GM18870 (cell line): ENCODE data around the gene PLXNA1.

Source experiments
- ATAC-seq: cut with Tn5 transposase; IDR thresholded peaks from one replicate; pipeline ENCODE4 v1.9.1; 2021; ENCODE audit warnings: moderate library complexity; ENCODE audit not compliant: unreplicated experiment

Gene PLXNA1

DNA sequence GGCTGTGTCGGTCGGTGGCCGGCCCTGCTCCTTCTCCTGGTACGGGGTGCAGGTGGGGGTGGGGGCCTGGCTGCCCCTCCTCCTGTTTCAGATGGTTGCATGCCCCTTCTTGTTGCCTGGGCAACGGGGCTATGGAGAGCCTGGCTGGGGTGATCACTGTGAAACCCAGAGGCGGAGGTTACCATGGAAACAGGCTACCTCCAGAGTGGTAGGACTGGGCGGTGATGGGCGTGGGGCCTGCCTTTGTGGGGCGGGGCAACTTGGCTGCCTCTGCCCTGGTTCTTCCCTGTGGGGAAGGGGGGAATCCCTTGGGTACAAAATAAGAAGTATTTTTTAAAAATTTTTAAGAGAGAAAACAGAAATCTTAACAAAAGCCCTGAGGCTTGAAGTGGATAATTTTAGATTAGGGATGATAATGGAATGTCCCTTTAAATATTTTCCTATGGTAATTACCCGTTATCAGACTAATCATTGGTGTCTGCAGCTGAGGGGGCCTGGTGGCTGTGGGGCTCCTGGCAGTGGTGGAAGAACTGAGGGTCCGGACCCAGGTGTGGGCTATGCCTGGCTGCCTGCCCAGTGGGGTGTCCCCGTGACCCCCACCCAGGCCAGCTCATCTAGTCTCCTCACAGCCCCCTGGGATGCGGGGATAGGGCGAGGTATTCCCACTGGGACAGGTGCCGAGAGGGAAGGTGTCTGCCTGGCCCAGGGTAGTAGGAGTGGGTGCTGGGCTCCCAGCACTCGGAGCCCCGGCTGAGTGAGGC lies 32.5 kb downstream of the PLXNA1 start:
- ATAC-seq = no peak

DNA sequence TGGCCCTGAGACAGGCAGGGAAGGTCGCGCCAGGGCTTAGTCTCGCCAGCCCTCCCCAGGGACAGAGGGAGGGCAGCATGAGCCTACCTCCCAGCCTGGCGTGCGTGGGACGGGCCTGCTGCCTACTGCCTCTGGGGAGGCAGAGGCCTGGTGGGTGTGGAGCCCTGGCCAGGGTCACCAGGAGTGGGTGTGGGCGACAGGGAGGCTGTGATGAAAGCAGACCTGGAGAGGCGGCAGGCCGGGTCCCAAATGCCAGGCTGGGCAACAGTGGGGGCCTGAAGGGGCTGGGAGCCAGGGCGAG lies 33.1 kb downstream of the PLXNA1 start:
- no peak for ATAC-seq

DNA sequence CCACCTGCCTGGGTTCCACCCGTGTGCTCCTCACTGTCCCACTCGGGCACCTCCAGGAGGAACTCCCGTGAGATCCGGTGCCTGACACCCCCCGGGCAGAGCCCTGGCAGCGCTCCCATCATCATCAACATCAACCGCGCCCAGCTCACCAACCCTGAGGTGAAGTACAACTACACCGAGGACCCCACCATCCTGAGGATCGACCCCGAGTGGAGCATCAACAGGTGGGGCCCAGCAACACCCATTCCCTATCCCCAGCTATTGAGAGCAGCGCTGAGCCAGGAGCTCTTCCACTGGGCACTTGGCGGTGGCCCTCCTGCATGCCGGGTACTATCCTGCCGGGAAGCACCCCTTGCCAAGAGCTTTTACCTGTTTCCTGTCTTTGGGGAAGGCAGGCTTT lies 33.5 kb downstream of the PLXNA1 start:
- no peak for ATAC-seq

DNA sequence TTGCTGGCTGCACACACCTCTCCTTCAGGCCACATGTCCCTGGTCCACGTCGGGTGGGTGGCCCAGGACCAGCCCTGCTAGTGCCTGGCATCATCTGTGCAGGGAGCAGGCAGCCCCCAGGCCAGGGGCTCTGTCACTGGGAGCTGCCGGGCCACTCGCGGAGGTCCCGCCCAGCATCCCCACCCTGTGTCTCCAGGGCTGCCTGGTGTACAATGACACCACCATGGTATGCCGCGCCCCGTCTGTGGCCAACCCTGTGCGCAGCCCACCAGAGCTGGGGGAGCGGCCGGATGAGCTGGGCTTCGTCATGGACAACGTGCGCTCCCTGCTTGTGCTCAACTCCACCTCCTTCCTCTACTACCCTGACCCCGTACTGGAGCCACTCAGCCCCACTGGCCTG lies 34.3 kb downstream of the PLXNA1 start:
- no peak for ATAC-seq

DNA sequence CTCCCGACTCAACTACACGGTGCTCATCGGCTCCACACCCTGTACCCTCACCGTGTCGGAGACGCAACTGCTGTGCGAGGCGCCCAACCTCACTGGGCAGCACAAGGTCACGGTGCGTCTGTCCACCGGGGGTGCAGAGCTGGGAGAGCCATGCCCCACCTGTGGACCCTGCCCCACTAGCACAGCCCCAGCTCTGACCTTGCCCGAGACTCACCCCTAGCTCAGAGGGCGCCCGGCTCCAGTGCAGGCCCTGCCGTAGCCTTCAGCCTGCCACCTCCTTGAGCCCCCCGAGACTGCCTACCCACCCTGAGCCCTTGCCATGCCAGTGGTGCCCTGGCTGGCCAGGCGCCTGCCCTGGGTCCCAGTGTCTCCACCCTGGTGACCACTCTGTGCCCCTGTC lies 34.9 kb downstream of the PLXNA1 start:
- ATAC-seq = no peak

DNA sequence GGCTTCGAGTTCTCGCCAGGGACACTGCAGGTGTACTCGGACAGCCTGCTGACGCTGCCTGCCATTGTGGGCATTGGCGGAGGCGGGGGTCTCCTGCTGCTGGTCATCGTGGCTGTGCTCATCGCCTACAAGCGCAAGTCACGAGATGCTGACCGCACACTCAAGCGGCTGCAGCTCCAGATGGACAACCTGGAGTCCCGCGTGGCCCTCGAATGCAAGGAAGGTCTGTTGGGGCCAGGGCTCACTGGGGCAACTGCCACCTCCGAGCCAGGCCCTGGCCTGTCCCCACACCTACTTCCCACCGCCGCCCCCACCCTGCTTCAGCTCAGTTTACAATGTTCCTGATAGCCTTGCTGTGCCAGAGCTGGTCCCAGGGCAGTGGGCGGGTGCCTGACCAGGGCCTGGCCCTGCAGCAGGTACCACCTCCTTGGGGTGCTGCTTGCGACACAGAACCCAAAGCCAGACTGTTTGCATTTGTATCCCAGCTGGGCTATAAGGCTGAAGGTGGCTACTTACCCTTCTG lies 35.5 kb downstream of the PLXNA1 start:
- ATAC-seq = no peak

DNA sequence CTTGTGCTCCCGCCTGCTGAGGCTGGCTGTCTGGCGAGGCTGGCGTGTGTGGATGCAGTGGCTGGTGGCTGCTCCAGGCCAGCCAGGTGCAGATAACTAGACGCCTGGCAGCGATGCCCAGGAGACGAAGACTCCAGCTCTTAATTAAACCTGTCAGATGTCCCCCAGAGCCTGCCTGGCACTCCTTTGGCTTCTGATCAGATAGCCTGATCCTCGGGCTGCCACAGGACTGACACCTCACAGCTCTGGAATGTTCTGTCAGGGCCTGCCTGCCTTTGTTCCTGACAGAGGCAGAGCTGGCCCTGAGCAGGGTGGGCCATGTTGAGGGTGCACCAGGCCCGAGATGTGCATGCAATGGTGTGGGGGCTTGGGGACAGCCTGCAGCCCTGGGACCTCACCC lies 36.5 kb downstream of the PLXNA1 start:
- no peak for ATAC-seq

DNA sequence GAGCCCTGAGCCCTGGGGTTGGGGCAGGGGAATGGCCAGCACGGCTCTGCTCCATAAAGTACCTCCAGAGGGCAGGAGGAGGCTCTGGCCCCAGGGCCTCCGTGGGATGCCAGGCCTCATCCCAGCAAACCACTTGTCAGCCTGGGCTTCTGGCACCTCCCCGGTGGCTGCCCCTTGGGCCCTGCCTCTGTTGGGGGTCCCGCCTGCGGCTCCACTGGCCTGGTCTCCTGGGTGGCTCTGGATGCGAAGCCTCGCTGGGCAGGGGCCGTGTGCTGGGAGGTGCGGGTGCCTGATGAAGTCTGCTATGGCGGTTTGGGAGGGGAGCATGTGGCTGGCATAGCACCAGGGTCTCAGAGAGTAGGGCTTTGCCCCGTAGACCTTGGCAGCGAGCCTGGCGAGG lies 37.6 kb downstream of the PLXNA1 start:
- no peak for ATAC-seq

DNA sequence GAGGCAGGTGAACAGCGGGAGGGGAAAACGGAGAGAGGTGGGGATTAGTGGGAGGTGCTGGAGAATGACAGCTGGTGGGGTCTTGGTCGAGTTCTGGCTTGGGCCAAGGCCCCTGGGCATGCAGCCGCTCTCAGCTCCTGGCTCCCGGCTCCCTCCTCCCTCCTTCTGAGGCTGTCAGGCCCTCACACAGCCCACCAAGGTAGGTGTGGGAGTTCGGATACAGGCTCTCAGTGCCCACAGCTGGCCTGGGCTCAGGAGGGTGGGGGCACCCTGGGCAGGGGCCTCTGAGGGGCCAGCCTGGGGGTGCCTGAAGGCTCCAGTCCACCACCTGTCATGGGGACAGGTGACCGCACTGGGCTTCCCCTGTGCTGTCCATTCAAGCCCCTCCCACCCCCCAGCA lies 39.9 kb downstream of the PLXNA1 start:
- ATAC-seq = no peak

DNA sequence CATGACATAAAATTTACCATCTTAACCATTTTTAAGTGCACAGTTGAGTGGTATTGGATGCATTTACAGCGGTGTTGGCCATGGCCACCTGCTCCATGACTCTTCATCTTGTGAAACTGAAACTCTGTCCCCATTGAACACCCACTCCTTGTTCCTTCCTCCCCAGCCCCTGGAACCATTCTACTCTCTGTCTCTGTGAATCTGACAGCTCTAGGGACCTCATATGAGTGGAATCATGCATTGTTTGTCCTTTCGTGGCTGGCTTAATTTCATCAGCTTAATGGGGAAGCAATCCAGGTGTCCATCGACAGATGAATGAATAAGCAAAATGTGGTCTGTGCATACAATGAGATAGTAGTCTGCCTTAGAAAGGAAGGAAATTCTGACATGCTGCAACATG lies 42.5 kb downstream of the PLXNA1 start:
- no peak for ATAC-seq

DNA sequence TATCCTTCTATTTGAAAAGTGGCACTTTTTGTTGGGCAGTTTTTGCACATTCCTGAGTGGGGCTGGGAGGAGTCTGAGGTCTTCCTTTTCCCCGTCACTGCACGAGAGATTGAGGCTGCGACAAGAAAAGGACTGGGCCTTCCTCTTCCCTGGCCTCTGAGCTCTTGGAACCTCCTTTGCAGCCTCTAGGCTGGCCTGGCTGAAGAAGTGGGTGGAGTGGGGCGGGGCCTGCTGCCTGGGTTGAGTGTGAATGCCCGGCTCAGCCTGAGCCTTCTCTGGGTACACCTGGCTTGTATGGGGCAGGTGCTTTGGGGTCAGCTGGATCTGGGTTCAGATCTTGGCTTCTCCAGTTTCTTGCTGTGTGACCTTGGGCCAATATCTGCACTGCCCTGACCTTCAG lies 43.1 kb downstream of the PLXNA1 start:
- ATAC-seq = no peak

DNA sequence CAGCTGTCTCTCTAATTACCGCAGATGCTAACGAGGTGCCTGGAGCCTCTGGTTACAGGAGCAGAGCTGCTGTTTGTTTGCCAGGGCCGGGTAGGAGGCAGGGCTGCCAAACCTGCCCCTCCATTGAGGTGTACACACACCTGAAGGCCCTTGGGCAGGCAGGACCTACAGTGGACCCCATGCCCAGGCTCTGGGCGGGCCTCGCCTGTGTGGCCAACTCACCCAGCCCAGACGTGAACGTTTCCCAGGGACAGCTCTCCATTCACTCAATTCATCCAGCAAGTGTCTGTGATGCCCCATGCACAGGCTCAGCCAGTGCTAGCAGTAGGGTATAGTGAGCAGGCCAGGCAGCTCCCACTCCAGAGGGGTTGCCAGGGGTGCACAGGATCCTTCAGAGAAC lies 43.7 kb downstream of the PLXNA1 start:
- no peak for ATAC-seq

DNA sequence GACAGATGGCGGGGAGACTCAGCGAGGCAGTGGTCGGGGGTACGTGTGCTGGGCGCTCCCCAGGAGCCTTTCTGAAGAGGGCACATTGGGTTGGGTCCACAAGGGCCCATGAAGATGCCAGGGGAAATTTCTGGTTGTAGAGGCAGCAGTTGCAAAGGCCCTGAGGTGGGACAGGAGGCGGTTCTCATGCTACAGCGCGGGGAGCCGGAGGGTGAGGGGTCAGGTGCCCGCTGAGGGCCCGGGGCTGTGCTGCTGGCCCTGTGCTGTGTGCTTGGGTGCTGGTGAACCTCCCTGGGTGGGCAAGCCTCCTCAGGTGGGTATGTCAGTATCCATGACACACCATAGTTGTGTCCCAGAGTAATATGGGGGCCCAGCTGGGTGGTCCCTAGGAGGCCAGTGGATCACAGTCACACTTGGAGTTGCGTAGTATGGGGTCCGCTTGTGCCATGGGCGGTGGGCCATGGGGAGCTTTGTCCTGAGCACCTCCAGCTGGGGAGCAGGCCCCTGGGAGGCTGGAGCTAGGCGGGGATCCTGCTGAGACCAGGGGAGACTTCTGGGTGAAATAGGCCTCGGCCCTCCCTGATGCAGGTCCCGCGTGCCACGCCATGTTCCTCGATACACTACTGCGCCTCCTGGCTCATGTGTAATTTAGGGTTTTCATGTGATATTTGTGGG lies 44.3 kb downstream of the PLXNA1 start:
- ATAC-seq = no peak

DNA sequence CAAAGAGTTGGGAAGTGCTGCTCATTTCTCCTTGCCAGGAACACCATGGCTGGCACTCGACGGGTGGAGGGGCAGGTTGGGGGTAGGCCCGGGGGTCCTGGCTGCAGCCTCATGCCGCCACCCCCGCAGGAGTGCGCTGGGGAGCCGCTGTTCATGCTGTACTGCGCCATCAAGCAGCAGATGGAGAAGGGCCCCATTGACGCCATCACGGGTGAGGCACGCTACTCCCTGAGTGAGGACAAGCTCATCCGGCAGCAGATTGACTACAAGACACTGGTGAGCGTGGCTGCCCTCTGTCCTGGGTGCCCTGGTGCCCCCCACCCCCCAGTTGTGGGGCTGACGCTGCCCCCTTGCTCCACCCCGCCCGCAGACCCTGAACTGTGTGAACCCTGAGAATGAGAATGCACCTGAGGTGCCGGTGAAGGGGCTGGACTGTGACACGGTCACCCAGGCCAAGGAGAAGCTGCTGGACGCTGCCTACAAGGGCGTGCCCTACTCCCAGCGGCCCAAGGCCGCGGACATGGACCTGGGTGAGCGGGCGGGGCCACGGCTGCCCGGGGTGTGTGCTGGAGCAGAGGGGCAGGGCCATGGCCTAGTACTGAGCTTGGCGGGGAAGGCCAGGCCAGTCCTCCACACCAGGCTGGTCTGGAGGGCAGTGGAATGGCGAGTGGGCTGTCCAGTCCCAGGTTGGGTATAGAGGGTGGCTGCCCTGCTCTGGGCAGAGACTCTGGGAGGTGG lies 45.1 kb downstream of the PLXNA1 start:
- no peak for ATAC-seq

DNA sequence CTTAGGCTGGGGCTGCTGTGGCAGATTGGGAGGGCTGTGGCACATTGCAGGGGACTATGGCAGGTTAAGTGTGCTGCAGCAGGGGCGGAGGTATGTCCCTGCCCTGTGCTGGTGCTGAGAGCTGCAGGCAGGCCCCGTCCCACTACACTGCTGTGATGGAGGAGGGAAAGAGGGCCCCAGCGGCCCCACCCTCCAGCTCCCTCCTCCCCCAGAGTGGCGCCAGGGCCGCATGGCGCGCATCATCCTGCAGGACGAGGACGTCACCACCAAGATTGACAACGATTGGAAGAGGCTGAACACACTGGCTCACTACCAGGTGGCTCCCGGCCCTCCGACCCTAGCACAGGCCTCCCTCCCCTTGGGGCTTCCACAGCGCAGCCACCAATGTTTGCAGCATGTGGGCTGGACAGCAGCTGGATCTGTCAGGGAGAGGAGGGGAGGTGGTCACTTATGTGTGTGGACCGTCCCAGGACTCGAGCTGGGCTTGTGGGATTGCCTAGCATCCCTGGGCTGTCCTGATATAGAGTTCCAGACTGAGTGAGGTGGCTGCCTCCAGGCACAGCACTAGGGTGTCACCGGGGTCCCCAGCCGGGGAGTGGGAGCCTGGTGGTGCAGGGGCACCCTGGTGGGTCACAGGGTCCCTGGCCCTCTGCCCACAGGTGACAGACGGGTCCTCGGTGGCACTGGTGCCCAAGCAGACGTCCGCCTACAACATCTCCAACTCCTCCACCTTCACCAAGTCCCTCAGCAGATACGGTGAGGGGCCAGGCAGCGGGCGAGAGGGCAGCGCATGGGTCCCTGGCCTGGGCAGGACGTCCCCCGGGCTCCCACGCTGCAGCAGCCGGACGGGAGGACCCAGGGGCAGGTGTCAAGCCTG lies 46.1 kb downstream of the PLXNA1 start:
- no peak for ATAC-seq

DNA sequence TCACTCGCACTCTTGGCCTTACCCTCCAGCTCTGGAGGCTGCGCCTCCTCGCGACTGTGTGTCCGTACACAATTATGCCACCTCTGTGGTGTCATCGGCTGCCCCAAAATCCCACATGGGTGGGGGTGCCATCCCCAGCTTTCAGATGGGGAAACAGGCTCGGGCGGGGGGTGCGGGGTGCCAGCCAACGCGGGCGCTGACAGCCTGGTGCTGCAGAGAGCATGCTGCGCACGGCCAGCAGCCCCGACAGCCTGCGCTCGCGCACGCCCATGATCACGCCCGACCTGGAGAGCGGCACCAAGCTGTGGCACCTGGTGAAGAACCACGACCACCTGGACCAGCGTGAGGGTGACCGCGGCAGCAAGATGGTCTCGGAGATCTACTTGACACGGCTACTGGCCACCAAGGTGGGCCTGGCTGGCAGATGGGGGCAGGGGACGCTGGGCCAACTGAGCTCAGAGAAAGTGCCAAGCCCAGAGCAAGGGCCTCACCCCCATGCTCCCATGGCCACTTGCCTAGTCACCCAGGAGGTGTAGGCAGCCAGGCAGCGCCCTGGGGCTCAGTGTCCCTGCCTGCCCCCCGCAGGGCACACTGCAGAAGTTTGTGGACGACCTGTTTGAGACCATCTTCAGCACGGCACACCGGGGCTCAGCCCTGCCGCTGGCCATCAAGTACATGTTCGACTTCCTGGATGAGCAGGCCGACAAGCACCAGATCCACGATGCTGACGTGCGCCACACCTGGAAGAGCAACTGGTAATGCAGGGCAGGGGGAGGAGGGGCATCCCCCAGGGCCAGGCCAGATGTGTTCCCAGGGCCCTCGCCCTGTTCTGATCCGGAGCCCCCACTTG lies 47.0 kb downstream of the PLXNA1 start:
- ATAC-seq = no peak

DNA sequence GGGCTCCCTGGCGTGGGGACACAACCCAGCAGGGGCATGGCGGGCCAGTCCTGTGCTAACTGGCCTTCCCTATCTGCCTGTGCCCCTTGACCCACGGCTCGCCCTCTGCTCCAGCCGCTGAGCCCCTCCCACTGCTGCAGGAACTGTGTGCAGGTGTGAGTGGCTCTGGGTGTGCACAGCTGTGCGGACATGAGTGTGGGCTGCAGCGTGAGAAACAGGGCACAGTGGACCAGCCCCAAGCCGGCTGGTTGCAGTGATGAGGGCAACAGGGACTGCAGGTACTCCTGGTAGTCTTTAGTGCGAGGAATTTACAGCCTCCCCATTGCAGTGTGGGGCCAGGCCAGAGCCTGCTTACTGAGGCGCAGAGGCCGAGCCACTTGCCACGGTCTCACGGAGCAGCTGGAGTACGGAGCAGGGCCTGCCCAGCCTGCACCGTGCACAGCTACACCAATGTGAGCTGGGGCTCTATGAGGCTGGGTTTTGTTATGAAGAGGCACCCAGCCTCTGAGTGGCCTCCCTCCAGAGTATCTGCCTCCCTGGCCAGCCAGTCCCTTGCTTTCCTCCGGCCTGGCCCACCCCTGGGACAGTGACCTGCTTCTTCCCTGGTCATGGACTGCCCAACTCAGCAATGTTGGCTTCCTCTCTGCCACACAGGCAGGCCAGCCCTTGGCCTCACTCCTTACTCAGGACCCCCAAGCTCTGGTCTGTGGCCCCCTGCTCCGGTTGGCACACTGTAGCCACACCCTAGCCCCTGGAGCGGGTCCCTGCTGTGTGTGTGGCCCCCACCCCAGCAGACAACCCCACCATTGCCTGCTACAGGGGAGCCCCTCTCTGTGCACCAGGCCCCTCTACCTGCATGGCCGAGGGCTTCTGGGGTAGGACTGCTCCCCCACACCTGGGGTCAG lies 47.8 kb downstream of the PLXNA1 start:
- no peak for ATAC-seq

DNA sequence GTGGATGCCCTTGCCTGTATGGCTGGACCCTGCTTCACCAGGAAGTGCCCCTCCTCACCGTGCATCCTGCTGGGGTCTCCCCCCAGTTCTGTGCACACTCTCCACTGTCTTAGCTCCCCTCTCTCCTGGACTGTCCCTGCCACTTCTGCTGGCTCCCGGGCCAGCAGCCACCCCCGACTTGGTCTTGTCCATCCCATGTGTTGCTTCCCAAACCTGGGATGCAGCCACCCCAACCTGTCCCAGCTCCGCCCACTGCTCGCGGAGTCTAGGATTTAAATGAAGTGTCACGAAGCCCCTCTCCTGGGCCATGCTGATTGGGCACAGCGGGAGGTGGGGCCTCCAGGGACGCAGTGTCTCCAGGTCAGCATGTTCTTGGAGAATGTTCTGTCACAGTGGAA lies 48.5 kb downstream of the PLXNA1 start:
- ATAC-seq = no peak

DNA sequence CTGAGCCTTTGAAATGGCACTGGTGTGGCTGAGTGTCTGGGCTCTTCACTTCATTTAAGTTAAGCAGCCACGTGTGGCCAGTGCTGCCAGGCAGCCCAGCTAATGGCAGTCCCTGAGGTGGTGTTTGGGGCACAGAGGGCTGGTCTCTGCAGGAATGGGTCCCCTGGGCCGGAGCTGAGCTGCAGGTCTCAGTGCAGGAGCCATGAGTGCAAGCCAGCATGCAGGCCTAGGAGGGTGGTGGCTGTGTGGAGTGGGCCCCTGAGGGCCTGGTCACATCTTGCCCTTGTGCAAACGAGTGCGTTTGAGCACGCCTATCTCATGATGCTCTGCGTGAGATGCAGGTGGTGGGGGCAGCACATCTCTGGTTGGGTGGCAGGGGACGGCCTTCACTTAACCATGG lies 48.9 kb downstream of the PLXNA1 start:
- ATAC-seq = no peak
